ENCODE measurements around the gene SRF.

DNA sequence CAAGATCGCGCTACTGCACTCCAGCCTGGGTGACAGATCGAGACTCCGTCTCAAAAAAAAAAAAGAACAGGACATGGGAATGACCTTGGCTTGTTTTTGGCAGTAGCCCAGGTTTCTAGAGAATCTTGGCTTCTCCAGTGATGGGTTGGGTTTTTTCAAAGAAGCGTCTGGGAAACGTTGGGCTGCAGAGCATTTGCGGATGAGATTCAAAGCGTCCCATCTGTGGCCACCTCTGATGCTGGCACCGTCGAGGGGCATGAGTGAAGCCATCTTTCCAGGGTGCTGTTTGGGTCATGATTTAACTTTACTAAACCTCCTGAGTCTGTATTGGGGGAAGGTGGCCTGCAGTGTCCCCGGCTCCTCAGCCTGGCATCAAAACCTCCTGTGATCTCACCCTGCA lies 43.2 kb upstream of the SRF start:
- TF ChIP-seq, protein P1, sequence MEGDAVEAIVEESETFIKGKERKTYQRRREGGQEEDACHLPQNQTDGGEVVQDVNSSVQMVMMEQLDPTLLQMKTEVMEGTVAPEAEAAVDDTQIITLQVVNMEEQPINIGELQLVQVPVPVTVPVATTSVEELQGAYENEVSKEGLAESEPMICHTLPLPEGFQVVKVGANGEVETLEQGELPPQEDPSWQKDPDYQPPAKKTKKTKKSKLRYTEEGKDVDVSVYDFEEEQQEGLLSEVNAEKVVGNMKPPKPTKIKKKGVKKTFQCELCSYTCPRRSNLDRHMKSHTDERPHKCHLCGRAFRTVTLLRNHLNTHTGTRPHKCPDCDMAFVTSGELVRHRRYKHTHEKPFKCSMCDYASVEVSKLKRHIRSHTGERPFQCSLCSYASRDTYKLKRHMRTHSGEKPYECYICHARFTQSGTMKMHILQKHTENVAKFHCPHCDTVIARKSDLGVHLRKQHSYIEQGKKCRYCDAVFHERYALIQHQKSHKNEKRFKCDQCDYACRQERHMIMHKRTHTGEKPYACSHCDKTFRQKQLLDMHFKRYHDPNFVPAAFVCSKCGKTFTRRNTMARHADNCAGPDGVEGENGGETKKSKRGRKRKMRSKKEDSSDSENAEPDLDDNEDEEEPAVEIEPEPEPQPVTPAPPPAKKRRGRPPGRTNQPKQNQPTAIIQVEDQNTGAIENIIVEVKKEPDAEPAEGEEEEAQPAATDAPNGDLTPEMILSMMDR (IDR thresholded peaks at IDR 0.05) = no peak
- TF ChIP-seq POLR2A (IDR thresholded peaks at IDR 0.05) = no peak
